Measurements from ENCODE around the gene MOCOS. TPM values are rescaled to one million over a fixed set of nuclear protein-coding genes. Genes with fewer than 3 reads are reported as not detected.

MOCOS gene
- total RNA-seq, 1 experiment from 2014 or later: 12.1 TPM

GRCh38 chr18:36264283-36264682, 77.0 kb downstream of the MOCOS start (continued):
- TF ChIP-seq REST (IDR thresholded peaks at IDR 0.05; ENCODE audit: low read depth): no peak
- TF ChIP-seq, protein P1, sequence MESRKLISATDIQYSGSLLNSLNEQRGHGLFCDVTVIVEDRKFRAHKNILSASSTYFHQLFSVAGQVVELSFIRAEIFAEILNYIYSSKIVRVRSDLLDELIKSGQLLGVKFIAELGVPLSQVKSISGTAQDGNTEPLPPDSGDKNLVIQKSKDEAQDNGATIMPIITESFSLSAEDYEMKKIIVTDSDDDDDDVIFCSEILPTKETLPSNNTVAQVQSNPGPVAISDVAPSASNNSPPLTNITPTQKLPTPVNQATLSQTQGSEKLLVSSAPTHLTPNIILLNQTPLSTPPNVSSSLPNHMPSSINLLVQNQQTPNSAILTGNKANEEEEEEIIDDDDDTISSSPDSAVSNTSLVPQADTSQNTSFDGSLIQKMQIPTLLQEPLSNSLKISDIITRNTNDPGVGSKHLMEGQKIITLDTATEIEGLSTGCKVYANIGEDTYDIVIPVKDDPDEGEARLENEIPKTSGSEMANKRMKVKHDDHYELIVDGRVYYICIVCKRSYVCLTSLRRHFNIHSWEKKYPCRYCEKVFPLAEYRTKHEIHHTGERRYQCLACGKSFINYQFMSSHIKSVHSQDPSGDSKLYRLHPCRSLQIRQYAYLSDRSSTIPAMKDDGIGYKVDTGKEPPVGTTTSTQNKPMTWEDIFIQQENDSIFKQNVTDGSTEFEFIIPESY (IDR thresholded peaks at IDR 0.05; ENCODE audit: extremely low read depth, insufficient replicate concordance, low read length): no peak
- TF ChIP-seq JUND (IDR thresholded peaks at IDR 0.05): no peak

- POLR2A ChIA-PET: no interaction called here
- ATAC-seq: no peak
Measured at GRCh38 chr18:36265015-36265414, 77.7 kb downstream of the MOCOS start.

More at GRCh38 chr18:36265015-36265414, 77.7 kb downstream of the MOCOS start:
- H3K9me2 ChIP-seq (ENCODE audit: insufficient read depth): no peaks in the 10 kb centered on the region
- no peaks in the 10 kb centered on the region for H3K9me3 ChIP-seq (ENCODE audit: control insufficient read depth in 1 of 2, insufficient read depth in 1 of 2, low read depth in 1 of 2, low read length in 2 of 2)
- no peak overlapping the region for H2AFZ ChIP-seq (ENCODE audit: low read depth, low read length, poor library complexity, severe bottlenecking)
- DNase-seq (ENCODE audit: low read depth, low spot score): no peak
- no peaks in the 10 kb centered on the region for H4K20me1 ChIP-seq (ENCODE audit: insufficient read depth)
- ChIA-PET CTCF (no interaction called here), RAD21 (ENCODE audit: low non-redundant PET in 1 of 2, low total read pairs in 2 of 2, uncharacterized antibody in 2 of 2, unreplicated experiment in 2 of 2) (no interaction called here)
- H3K36me3 ChIP-seq (ENCODE audit: control insufficient read depth in 1 of 2, insufficient read depth in 2 of 2, low read length in 2 of 2): no peaks in the 10 kb centered on the region
- H3K27ac ChIP-seq (ENCODE audit: low read depth, low read length): no peak overlapping the region
- H3K9ac ChIP-seq (ENCODE audit: low read length): no peak overlapping the region
- no peaks in the 10 kb centered on the region for H3K4me1 ChIP-seq (ENCODE audit: control insufficient read depth in 1 of 2, insufficient read depth in 2 of 2, low read length in 2 of 2)
- TF ChIP-seq MAX (IDR thresholded peaks at IDR 0.05) (no peak), SP1 (IDR thresholded peaks at IDR 0.05; ENCODE audit: low read depth) (no peak), POLR2AphosphoS5 (IDR thresholded peaks at IDR 0.05; ENCODE audit: low read depth, low read length) (no peak), CTCF (IDR thresholded peaks at IDR 0.05 in 2 of 3, conservative IDR thresholded peaks at IDR 0.05 in 1 of 3; ENCODE audit: borderline replicate concordance in 1 of 3, insufficient read depth in 1 of 3, low read depth in 2 of 3, low read length in 2 of 3) (no peak), ZFX (IDR thresholded peaks at IDR 0.05) (no peak), FOSL1 (IDR thresholded peaks at IDR 0.05; ENCODE audit: low read depth) (no peak), ELF1 (IDR thresholded peaks at IDR 0.05; ENCODE audit: borderline replicate concordance, low read depth) (no peak), SIN3A (IDR thresholded peaks at IDR 0.05; ENCODE audit: low read depth) (no peak), CBX3 (IDR thresholded peaks at IDR 0.05; ENCODE audit: low read depth) (no peak), RAD21 (IDR thresholded peaks at IDR 0.05; ENCODE audit: low read depth) (no peak), POLR2A (IDR thresholded peaks at IDR 0.05; ENCODE audit: borderline replicate concordance, extremely low read depth, insufficient read depth, insufficient read length) (no peak), EGR1 (IDR thresholded peaks at IDR 0.05; ENCODE audit: low read depth) (no peak)
- BruUV-seq (replicated peaks): no TSS peak
- no peak overlapping the region for H3K4me2 ChIP-seq (ENCODE audit: low read length)
- H3K4me3 ChIP-seq (replicated peaks in 1 of 2; ENCODE audit: low read depth in 1 of 2, low read length in 2 of 2): no peak overlapping the region
- no peaks in the 10 kb centered on the region for H3K27me3 ChIP-seq (ENCODE audit: insufficient read depth, low read length)
- intact Hi-C loops (cut with micrococcal nuclease): no loop called here
- H3K79me2 ChIP-seq (ENCODE audit: insufficient read depth, low read length): no peaks in the 10 kb centered on the region
